Measurements from ENCODE around the gene COL9A3. TPM values are rescaled to one million over a fixed set of nuclear protein-coding genes. Genes with fewer than 3 reads are reported as not detected.

The COL9A3 gene
- total RNA-seq, 1 donor from 2014 or later: 2.1 TPM

GRCh38 chr20:62830821-62831220, 14.0 kb downstream of the COL9A3 start:
- H3K9me3 ChIP-seq (replicated peaks): no peaks in the 10 kb centered on the region
- H3K27me3 ChIP-seq (ENCODE audit: low read depth): peaks cover 21% of the 10 kb centered on the region
- no peaks in the 10 kb centered on the region for H3K4me1 ChIP-seq
- no peak for DNase-seq
- H3K36me3 ChIP-seq: no peaks in the 10 kb centered on the region
- intact Hi-C loops (cut with micrococcal nuclease): no loop called here
- H3K27ac ChIP-seq (replicated peaks): no peak overlapping the region
- H3K4me3 ChIP-seq: no peak overlapping the region
- no peak for TF ChIP-seq CTCF (IDR thresholded peaks at IDR 0.05; ENCODE audit: borderline replicate concordance)

GRCh38 chr20:62831361-62831788, 14.5 kb downstream of the COL9A3 start:
- intact Hi-C loops (cut with micrococcal nuclease): no loop called here
- TF ChIP-seq CTCF (IDR thresholded peaks at IDR 0.05; ENCODE audit: borderline replicate concordance): no peak
- Histone ChIP-seq H3K4me3 (no peak overlapping the region), H3K9me3 (replicated peaks) (no peaks in the 10 kb centered on the region), H3K27me3 (ENCODE audit: low read depth) (peaks cover 26% of the 10 kb centered on the region), H3K27ac (replicated peaks) (no peak overlapping the region), H3K4me1 (no peaks in the 10 kb centered on the region), H3K36me3 (no peaks in the 10 kb centered on the region)
- no peak for DNase-seq

GRCh38 chr20:62831854-62832211, 15.0 kb downstream of the COL9A3 start:
- Histone ChIP-seq H3K9me3 (replicated peaks) (no peaks in the 10 kb centered on the region), H3K4me3 (no peak overlapping the region), H3K4me1 (no peaks in the 10 kb centered on the region), H3K36me3 (no peaks in the 10 kb centered on the region), H3K27me3 (ENCODE audit: low read depth) (peaks cover 30% of the 10 kb centered on the region), H3K27ac (replicated peaks) (no peak overlapping the region)
- DNase-seq: no peak
- TF ChIP-seq CTCF (IDR thresholded peaks at IDR 0.05; ENCODE audit: borderline replicate concordance): no peak
- intact Hi-C loops (cut with micrococcal nuclease): no loop called here

- intact Hi-C loops (cut with micrococcal nuclease): no loop called here
- no peak for DNase-seq
- H3K27me3 ChIP-seq (ENCODE audit: low read depth): peaks cover 29% of the 10 kb centered on the region
- no peak for TF ChIP-seq CTCF (IDR thresholded peaks at IDR 0.05; ENCODE audit: borderline replicate concordance)
- no peak overlapping the region for H3K27ac ChIP-seq (replicated peaks)
- H3K9me3 ChIP-seq (replicated peaks): no peaks in the 10 kb centered on the region
- H3K4me1 ChIP-seq: no peaks in the 10 kb centered on the region
- H3K36me3 ChIP-seq: no peaks in the 10 kb centered on the region
- no peak overlapping the region for H3K4me3 ChIP-seq
These were observed 15.5 kb downstream of the COL9A3 start for GRCh38 chr20:62832212-62832922.

GRCh38 chr20:62832951-62833391, 16.1 kb downstream of the COL9A3 start:
- Histone ChIP-seq H3K4me3 (no peak overlapping the region), H3K9me3 (replicated peaks) (no peaks in the 10 kb centered on the region), H3K4me1 (no peaks in the 10 kb centered on the region), H3K36me3 (no peaks in the 10 kb centered on the region), H3K27me3 (ENCODE audit: low read depth) (peaks cover 24% of the 10 kb centered on the region), H3K27ac (replicated peaks) (no peak overlapping the region)
- DNase-seq: no peak
- intact Hi-C loops (cut with micrococcal nuclease): no loop called here
- TF ChIP-seq CTCF (IDR thresholded peaks at IDR 0.05; ENCODE audit: borderline replicate concordance): no peak

All from left ventricle myocardium inferior (tissue), 1 donor.